Measurements from ENCODE around the gene TRIP4.

TRIP4 gene

DNA sequence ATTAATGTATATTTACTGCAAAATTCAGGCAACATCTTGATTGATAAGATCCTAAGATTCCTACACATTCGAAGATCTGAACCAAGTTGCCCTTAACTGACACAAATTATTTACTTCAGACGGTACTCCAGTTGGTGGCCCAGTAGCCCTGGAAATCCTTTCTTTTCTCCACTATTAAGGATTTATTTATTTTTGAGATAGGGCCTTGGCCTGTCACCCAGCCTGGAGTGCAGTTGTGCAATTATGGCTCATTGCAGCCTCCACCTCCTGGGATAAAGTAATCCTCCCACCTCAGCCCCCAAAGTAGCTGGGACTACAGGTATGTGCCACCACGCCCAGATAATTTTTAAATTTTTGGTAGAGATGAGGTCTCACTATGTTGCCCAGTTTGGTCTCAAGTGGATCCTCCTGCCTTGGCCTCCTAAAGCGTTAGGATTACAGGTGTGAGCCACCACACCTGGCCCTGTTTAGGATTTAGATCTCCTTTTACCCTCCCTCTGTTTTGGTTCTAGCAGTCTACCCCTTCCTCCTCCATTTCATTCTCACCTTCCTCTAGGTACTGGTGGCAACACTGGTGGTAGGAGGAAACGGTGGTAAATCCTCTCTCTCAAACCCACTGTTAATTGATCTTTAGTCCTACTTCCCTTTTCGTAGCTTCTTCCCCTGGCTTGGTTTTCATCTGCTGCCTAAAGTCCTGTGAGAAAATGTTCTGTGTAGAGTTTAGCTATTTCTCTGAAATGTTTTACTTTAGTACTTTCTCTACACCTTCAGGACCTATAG, 60.1 kb downstream of the TRIP4 start:
- no peak for DNase-seq (ENCODE audit: low spot score)

- no peak for DNase-seq (ENCODE audit: low spot score)
Measured at GRCh38 chr15:64452988-64453688, 65.5 kb downstream of the TRIP4 start.

- DNase-seq (ENCODE audit: low spot score) = no peak
Measured at GRCh38 chr15:64453689-64454037, 66.0 kb downstream of the TRIP4 start.

DNA sequence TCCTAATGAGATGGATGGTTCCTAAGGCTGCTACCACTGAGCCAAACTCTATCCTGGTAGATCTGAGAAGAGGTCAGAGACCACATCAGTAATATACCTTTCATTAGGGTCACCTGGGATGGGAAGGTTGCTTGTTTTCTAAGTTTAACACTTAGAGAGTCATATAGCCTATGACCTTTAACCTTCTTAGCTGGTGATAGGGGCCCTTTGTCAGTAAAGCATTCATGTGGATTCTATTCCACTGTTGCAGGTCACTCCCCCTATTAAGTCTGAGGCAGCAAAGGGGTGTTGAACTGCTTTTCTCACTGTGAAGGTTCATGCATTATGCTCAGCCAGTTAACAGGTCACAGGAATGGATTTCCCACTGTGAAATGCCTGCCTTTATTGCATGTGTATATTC, 66.6 kb downstream of the TRIP4 start:
- DNase-seq (ENCODE audit: low spot score) = no peak

GRCh38 chr15:64455961-64456371, 68.3 kb downstream of the TRIP4 start:
- DNase-seq (ENCODE audit: low spot score) = no peak

DNA sequence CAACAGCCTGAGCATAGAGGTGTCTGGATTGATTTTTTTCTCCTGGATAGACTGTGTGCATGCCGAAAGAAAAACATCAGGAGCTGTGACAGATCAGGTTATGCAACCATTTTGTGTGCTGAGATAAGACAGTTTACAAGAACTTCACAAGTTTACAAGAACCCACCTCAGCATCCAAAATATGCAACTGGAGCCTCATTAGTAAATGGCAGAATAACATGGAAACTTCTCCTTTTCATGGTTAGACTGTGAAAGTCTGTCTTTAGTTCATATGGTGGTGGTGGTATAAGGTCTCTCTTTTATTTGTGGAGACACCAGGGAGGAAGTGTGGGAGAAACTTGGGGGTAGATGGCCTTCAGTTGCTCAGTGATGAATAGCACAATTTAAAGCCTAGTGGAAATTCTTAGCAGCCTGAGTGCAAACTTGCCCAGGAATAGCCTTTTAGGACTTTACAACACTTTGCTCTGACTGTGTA, 69.0 kb downstream of the TRIP4 start:
- peak; percentile 47 for DNase-seq (ENCODE audit: low spot score)

- no peak for DNase-seq (ENCODE audit: low spot score)
Measured at GRCh38 chr15:64459066-64459781, 71.6 kb downstream of the TRIP4 start.

- peak; percentile 94 for DNase-seq (ENCODE audit: low spot score)
Measured at GRCh38 chr15:64460206-64460723, 72.6 kb downstream of the TRIP4 start, which contains the start of gene ZNF609. Gene ZNF609 (plus strand): TSS chr15:64460578. CDS start chr15:64499420, 38,842 bp downstream.

- DNase-seq (ENCODE audit: low spot score) = peak; percentile 75
Measured at GRCh38 chr15:64460724-64461720, 73.4 kb downstream of the TRIP4 start.

- peak; percentile 23 for DNase-seq (ENCODE audit: low spot score)
Measured at GRCh38 chr15:64461721-64462162, 74.1 kb downstream of the TRIP4 start.

- DNase-seq (ENCODE audit: low spot score) = no peak
Measured at GRCh38 chr15:64462492-64462891, 74.9 kb downstream of the TRIP4 start.

- DNase-seq (ENCODE audit: low spot score) = no peak
Measured at GRCh38 chr15:64464276-64465005, 76.8 kb downstream of the TRIP4 start.

DNA sequence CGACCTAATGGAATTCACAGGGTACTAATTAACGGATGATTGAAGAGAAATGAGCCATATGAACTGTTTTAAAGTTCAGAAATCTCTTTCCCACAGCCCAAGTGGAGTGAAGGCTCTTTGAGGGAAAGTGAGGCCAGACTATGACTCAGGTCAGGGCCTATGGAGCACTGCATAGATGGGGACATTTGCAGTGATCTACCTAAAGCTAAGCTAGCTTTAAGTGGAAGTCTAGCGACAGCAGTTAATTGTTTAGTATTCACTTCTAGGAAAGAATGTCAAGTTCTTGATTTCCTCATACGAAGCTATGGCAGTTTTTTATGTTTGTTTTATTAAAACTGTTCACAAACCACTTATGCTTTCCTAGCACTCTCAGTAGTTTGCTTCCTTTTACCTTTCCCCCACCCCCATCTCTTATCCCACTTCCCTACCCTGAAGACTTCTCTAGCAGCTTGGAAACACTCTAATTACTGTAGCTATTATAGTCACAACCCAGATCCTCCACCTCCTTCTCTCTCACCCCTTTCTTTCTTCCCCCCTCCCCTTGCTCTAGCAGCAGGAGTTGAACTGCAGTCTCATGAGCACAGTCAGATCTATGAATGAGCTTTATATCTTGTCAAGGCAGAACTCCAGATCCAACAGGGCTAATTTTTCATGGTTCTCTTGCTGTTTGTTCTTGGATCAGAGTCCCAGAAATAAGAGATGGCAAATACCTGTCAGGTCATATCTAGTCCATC, 78.9 kb downstream of the TRIP4 start:
- DNase-seq (ENCODE audit: low spot score) = no peak

- DNase-seq (ENCODE audit: low spot score) = no peak
Measured at GRCh38 chr15:64472161-64472560, 84.5 kb downstream of the TRIP4 start.

DNA sequence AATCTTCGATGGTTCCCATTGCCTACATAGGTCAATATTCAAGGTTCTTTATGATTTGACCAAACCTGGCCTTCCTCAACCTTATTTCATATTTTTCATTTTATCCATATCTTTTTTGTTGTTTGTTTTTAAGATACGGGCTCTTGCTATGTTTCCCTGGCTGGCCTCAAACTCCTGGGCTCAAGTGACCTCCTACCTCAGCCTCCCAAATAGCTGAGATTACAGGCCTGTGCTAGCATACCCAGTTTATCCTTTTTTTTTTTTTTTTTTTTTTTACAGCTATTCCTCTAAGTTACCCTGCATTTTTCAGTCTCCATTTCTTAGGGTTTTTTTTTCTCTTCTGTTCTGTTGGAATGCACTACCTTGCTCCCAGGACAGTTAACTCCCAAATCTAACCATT, 87.2 kb downstream of the TRIP4 start:
- DNase-seq (ENCODE audit: low spot score) = no peak

- DNase-seq (ENCODE audit: low spot score) = no peak
Measured at GRCh38 chr15:64476550-64476949, 88.9 kb downstream of the TRIP4 start.

- no peak for DNase-seq (ENCODE audit: low spot score)
Measured at GRCh38 chr15:64478863-64479262, 91.2 kb downstream of the TRIP4 start.

DNA sequence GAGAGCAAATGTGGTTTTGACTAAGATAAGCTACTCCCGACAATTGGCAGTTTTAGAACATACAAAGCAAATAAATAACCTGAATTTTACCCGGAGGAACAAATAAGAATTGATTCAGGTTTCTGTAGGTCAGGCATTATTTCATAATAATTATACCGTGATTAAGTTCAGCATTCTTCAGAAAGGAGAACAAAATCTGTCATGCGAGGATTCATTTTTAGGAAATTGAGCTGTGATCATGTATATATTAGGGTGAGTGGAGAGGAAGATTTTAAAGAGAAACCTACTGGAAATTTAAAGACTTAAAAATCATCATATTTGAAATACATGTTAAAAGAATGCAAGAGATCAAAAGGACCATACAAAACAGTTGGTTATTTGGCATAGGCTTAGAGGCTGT, 93.3 kb downstream of the TRIP4 start:
- no peak for DNase-seq (ENCODE audit: low spot score)

DNA sequence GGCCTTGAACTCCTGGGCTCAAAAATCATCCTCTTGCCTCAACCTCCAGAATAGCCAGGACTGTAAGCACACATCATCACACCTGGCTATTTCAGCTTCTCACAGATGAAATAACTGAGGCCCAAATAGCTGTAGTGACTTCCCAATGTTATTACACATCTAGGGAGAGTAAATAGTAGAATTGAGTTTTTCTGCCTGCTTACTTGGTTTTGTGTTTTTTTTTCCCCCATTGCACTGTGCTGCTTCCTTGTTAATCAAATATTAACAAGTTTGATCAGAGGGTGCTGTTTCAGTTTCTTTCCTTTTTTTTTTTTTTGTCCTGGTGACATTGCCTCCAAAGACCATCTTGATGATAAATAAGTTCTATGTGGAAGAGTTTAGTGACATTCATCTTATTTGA, 96.1 kb downstream of the TRIP4 start:
- no peak for DNase-seq (ENCODE audit: low spot score)

DNA sequence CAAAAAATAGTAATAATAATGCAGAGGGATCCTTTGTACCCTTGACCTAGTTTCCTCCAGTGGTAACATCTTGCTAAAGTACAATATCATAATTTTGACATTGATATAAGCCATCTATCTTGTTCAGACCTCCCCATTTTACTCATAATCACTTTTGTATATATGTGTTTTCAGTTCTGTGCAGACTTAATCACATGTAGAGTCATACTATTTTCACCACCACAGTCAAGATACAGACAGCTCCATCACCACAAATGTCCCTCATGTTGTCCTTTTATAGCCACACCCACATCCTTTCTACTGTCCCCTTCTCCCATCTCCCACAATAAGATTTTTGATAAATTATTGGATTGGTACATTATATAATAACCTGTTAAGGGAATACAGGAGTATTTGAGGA, 98.2 kb downstream of the TRIP4 start:
- DNase-seq (ENCODE audit: low spot score) = no peak

All from HuH-7 (cell line).